ENCODE data around the gene DSTN.

DNA sequence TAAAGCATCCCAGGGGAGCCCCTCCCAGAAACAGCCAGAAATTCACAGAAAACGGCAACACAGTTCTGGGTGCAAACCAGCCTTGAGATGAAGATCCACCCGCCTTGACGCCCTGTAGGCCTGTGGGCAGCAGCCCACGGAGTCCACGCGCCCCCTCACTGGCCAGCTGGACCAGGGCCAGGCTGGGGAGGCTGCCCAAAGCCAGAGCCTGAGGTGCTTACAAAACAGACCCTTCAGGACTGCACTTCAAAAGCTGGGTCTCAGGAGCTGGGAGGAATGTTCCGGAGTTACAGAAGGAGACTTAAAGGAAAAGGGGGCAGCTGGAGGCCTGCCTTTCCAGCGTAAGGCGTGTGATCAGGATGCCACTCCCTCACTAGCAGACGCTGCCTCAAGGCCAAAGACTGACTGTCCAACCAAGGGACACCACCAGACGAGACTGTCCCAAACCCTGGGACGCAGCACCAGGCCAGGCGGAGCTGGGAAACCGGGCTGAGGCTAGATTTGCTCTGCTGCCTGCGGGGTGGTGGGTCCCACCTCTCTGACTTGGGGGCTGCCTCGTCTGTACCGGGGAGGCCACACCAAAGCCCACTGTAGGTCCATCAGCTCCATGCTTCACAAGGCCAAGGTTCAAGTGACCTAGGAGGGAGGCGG is 64.1 kb downstream of the DSTN start:
- TF ChIP-seq POLR2A (IDR thresholded peaks at IDR 0.05; ENCODE audit: borderline replicate concordance, extremely low read depth, insufficient read depth, insufficient read length) (no peak), SP1 (IDR thresholded peaks at IDR 0.05; ENCODE audit: low read depth) (no peak), CEBPB (IDR thresholded peaks at IDR 0.05; ENCODE audit: low read depth) (no peak), EZH2 (IDR thresholded peaks at IDR 0.05) (no peak), POLR2AphosphoS5 (IDR thresholded peaks at IDR 0.05; ENCODE audit: low read depth, low read length) (no peak)
- TF ChIP-seq, protein P1, sequence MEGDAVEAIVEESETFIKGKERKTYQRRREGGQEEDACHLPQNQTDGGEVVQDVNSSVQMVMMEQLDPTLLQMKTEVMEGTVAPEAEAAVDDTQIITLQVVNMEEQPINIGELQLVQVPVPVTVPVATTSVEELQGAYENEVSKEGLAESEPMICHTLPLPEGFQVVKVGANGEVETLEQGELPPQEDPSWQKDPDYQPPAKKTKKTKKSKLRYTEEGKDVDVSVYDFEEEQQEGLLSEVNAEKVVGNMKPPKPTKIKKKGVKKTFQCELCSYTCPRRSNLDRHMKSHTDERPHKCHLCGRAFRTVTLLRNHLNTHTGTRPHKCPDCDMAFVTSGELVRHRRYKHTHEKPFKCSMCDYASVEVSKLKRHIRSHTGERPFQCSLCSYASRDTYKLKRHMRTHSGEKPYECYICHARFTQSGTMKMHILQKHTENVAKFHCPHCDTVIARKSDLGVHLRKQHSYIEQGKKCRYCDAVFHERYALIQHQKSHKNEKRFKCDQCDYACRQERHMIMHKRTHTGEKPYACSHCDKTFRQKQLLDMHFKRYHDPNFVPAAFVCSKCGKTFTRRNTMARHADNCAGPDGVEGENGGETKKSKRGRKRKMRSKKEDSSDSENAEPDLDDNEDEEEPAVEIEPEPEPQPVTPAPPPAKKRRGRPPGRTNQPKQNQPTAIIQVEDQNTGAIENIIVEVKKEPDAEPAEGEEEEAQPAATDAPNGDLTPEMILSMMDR (IDR thresholded peaks at IDR 0.05 in 2 of 3, conservative IDR thresholded peaks at IDR 0.05 in 1 of 3; ENCODE audit: borderline replicate concordance in 1 of 3, insufficient read depth in 1 of 3, low read depth in 2 of 3, low read length in 2 of 3): no peak
- TF ChIP-seq, protein P2, sequence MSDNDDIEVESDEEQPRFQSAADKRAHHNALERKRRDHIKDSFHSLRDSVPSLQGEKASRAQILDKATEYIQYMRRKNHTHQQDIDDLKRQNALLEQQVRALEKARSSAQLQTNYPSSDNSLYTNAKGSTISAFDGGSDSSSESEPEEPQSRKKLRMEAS (IDR thresholded peaks at IDR 0.05): no peak
